ENCODE measurements around the gene FAM171A2. TPM values are rescaled to one million over a fixed set of nuclear protein-coding genes. Genes with fewer than 3 reads are reported as not detected.
"Not testable (repeated sequence)": the region's sequence is repeated elsewhere in the genome, so short reads cannot be mapped to it uniquely, and the experiment has no call there.

Gene FAM171A2
- polyA plus RNA-seq, 3 donors = 23.9 to 45.2 (median 36.9) TPM

DNA sequence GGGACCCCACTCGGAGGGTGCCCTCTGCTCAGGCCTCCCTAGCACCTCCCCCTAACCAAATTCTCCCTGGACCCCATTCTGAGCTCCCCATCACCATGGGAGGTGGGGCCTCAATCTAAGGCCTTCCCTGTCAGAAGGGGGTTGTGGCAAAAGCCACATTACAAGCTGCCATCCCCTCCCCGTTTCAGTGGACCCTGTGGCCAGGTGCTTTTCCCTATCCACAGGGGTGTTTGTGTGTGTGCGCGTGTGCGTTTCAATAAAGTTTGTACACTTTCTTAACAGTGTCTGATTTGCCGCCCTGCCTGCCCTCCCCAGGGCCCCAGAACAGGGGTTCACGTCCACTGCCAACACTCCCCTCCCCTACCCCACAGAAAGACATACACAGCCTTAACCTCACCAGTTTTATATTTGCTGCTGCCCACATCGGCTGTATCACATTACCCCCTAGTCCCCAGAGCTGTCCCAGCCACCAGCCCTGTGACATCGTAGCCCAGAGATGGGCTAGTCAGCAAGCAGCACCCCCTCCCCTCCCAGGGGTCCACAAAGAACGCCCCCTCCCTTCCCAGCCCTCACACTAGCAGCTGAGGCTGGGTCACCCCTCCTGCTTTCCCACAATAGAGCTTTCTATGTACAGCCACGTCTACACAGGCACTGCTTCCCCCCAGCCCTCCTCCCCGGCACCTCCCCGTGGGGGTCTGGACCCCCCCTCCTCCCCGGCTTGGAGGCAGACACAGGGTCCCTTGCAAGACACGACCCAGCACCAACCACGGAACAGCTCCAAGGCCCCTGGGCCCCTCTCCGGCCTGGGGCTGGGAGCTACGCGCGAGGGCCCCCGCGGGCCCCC is 10.6 kb downstream of the FAM171A2 start:
- no peak for DNase-seq (ENCODE audit: extremely low read depth in 1 of 11, low read depth in 9 of 11, low spot score in 4 of 11)

DNA sequence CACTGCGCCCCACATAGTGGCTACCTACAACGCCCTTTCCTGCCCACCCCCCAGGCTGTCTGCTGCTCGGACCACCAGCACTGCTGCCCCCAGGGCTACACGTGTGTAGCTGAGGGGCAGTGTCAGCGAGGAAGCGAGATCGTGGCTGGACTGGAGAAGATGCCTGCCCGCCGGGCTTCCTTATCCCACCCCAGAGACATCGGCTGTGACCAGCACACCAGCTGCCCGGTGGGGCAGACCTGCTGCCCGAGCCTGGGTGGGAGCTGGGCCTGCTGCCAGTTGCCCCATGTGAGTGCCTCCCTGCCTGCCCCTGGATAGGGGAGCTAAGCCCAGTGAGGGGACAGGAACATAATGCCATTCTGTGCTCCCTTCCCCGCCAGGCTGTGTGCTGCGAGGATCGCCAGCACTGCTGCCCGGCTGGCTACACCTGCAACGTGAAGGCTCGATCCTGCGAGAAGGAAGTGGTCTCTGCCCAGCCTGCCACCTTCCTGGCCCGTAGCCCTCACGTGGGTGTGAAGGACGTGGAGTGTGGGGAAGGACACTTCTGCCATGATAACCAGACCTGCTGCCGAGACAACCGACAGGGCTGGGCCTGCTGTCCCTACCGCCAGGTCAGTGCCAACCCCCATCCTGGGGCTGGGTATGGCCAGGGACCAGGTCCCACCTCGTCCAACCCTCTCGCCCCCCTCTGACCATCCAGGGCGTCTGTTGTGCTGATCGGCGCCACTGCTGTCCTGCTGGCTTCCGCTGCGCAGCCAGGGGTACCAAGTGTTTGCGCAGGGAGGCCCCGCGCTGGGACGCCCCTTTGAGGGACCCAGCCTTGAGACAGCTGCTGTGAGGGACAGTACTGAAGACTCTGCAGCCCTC is 11.5 kb downstream of the FAM171A2 start:
- no peak for DNase-seq (ENCODE audit: extremely low read depth in 1 of 11, low read depth in 9 of 11, low spot score in 4 of 11)

DNA sequence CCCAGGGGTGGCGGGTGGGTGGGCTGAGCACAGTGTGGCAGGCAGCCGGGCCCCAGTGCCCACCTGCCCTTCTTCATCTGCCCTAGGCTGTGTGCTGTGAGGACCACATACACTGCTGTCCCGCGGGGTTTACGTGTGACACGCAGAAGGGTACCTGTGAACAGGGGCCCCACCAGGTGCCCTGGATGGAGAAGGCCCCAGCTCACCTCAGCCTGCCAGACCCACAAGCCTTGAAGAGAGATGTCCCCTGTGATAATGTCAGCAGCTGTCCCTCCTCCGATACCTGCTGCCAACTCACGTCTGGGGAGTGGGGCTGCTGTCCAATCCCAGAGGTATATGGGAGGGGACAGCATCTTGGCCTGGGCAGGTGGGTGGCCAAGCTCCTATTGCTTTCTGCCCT is 12.2 kb downstream of the FAM171A2 start:
- no peak for DNase-seq (ENCODE audit: extremely low read depth in 1 of 11, low read depth in 9 of 11, low spot score in 4 of 11)

DNA sequence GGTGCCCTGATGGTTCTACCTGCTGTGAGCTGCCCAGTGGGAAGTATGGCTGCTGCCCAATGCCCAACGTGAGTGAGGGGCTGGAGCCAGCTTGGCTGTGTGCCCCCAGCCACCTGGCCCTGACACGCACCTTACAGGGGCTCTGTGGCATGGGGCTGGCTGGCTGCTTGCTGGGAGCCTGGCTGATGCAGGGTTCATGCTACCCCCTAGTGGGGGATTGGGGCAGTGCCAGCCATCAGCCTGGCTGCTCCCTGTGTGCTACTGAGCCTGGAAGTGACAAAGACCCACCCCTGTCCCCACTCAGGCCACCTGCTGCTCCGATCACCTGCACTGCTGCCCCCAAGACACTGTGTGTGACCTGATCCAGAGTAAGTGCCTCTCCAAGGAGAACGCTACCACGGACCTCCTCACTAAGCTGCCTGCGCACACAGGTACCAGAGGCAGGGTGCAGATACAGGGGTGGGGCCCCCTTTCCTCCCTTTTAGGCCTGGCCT is 12.9 kb downstream of the FAM171A2 start:
- DNase-seq (ENCODE audit: extremely low read depth in 1 of 11, low read depth in 9 of 11, low spot score in 4 of 11) = no peak

DNA sequence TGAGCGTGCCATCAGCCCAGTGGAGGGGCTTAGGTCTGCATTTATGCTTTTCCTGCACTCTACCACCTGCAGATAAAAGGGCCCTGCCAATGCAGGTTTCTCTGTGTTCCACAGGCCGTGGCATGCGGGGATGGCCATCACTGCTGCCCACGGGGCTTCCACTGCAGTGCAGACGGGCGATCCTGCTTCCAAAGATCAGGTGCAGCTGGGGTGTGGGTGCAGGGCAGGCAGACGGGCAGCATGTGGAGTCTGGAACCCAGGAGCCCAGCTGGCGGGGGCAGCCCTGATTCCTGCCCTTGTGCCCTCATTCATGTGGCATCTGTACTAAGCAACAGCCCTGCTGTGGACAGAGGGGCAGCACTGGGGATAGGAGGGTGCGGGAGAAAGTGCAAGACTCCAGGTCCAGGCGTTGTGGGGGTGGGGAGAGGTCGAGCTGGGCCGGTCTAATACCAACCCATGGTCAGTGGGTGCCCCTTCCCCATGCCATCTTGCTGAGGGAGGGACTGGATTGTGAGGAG is 14.0 kb downstream of the FAM171A2 start:
- DNase-seq (ENCODE audit: extremely low read depth in 1 of 11, low read depth in 9 of 11, low spot score in 4 of 11) = no peak

DNA sequence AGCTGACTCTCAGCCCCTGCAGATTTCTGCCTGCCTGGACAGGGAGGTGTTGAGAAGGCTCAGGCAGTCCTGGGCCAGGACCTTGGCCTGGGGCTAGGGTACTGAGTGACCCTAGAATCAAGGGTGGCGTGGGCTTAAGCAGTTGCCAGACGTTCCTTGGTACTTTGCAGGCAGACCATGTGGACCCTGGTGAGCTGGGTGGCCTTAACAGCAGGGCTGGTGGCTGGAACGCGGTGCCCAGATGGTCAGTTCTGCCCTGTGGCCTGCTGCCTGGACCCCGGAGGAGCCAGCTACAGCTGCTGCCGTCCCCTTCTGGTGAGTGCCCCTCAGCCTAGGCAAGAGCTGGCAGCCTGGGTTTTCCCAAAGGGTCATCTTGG is 14.7 kb downstream of the FAM171A2 start:
- no peak for DNase-seq (ENCODE audit: extremely low read depth in 1 of 11, low read depth in 9 of 11, low spot score in 4 of 11)

DNA sequence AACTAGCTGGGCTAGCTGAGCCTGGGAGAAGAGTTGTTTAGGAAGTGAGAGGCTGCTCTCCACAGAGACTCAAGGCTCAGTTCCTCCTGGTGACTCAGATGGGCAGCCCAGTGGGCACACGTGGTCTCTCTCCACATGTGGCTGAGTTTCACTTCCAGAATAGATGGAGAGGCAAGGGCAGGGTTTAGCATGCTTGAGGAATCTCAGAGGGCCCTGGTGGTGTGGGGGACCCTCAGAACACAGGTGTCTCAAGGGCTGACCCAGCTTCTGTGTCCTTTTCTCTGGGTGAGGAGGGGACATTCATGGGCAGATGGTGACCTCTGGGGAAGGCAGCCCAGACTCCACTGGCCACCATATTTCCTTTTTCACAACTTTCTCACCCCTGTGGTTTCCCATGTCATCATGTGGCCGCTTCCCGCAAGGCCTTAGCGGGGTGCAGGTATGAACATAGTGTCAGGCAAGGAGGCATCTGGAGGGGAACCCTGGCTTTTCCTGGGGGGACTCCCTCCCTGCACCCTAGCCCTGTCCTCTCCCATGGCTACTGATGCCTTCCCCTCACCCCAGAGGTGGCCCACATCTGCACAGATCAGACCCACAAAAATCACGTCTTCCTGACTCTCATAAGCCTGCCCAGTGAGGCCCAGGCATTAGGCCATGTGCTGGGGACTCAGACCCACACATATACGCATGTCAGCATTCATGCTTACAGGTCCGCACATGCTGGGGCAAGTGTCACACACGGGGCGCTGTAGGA is 15.2 kb downstream of the FAM171A2 start:
- DNase-seq (ENCODE audit: extremely low read depth in 1 of 11, low read depth in 9 of 11, low spot score in 4 of 11) = no peak

DNA sequence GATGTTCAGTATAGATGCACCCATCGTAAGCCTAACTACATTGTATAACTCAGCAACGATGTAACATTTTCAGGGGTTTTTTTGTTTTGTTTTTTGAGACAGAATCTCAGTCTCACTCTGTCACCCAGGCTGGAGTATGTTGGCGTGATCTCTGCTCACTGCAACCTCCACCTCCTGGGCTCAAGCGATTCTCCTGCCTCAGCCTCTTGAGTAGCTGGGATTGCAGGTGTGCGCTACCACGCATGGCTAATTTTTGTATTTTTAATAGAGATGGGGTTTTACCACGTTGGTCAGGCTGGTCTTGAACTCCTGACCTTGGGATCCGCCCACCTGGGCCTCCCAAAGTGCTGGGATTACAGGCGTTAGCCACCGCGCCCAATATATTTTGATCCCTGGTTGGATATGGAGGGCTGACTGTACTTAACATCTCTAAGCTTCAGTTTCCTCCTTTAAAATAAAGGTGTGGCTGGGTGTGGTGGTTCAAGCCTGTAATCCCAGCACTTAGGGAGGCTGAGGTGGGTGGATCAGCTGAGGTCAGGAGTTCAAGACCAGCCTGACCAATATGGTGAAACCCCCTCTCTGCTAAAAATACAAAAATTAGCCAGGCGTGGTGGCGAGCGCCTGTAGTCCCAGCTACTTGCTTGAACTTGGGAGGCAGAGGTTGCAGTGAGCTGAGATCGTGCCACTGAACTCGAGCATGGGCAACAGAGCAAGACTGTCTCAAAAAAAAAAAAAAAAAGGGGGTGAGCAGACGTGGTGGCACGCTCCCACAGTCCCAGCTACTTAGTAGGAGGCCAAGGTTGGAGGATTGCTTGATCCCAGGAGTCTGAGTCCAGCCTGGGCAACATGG is 16.2 kb downstream of the FAM171A2 start:
- DNase-seq (ENCODE audit: extremely low read depth in 1 of 11, low read depth in 9 of 11, low spot score in 4 of 11) = not testable (repeated sequence)

DNA sequence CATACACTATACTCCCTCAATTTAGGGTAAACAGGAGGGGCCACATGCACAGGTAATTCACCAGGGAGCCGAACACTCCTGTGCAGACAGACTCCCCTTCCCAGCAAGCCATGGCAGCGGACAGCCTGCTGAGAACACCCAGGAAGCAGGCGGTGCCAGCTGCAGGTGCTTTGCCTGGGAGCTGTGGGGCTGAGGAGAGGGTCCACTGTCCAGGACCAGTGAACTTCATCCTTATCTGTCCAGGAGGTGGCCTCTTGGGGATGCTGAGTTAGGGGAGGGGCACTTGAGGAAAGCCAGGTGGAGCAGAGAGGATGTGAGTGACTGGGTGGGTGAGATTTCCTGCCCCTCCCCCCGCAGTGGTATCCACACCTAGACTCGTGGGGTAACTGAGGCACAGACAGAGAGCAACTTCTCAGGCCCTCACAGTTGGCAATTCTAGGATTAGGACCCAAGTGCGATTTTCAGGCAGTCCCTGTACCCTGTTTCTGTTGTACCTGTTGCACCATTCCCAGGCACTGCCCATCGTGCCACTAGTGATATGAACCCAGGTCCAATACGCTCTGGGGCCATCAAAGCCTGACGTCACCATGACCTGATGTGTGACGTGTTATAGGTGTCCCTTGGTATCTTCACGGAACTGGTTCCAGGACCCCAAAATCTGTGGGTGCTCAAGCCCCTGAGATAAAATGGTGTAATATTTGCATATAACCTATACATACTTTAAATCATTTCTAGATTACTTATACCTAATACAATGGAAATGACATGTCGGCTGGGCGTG is 17.4 kb downstream of the FAM171A2 start:
- no peak for DNase-seq (ENCODE audit: extremely low read depth in 1 of 11, low read depth in 9 of 11, low spot score in 4 of 11)

DNA sequence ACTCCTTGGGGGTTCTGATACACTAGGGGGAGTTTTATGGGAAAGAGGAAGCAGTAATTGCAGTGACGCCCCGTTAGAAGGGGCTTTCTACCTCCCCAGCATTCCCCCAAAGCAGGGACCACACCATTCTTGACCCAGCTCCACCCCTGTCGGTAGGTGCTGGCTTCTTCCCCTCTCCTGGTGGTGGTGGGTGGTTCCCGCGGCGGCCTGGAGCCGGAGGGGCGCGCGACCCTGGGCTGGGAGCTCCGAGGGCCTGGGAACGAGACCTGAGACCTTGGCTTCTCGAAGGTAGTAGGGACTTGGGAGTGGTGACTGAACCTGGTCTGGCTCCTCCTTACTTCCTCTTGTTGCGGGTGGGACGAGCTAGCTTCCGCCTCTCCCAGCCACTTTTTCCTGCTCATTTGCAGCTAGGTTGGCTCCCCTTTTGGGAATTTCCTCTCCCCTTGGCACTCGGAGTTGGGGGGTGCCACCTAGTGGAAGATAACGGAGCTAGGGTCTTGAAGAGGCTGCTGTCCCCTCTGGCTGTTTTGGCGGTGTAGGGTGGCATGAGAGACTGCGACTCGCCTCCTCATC is 18.1 kb downstream of the FAM171A2 start:
- peak in 1 of 11 donors; percentile 79 for DNase-seq (ENCODE audit: extremely low read depth in 1 of 11, low read depth in 9 of 11, low spot score in 4 of 11)

DNA sequence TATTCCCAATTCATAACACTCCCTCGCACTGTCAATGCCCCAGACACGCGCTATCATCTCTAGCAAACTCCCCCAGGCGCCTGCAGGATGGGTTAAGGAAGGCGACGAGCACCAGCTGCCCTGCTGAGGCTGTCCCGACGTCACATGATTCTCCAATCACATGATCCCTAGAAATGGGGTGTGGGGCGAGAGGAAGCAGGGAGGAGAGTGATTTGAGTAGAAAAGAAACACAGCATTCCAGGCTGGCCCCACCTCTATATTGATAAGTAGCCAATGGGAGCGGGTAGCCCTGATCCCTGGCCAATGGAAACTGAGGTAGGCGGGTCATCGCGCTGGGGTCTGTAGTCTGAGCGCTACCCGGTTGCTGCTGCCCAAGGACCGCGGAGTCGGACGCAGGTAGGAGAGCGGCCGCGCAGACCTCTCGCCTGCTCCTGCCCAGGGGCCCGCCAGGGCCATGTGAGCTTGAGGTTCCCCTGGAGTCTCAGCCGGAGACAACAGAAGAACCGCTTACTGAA is 18.7 kb downstream of the FAM171A2 start, which contains the start of gene GRN:
Gene GRN (plus strand): TSS at position 364 of the 515 bp plus-strand sequence. CDS start 3,863 bp downstream, outside the sequence.
- peak; percentile 97 to 100 (median 99) for DNase-seq (ENCODE audit: extremely low read depth in 1 of 11, low read depth in 9 of 11, low spot score in 4 of 11)

DNA sequence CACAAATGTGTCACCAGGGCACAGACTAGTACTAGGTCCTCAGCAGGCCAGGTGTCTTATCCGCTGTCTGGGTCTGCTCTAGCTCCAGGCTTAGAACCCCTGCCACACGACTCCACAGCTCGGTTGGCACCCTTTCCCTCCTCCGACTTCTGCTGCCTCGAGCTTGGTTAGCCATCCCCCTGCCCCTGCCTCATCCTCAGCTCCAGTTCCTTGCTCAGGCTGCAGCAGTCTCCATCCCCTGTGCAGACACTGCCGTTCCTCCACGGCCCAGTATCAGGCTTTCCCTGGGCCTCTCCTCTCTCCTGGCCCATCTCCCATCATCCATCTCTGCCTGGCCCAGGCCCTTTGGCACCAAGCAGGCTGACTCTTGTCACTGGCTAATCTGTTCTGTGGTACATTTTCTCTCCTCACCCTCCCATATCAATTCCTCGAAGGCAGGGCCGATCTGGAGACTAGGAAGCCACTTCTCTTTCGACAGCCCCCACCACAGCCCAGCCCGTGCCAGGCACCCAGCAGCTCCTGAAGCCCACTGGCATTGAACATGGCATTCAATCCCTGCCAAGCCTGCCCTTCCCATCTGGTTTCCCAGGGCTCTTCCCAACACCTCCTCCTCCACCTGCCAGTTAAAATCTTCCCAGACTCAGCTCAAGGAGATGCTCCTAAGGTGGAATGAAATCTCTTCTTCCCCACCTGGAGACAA is 20.0 kb downstream of the FAM171A2 start:
- DNase-seq (ENCODE audit: extremely low read depth in 1 of 11, low read depth in 9 of 11, low spot score in 4 of 11) = no peak

DNA sequence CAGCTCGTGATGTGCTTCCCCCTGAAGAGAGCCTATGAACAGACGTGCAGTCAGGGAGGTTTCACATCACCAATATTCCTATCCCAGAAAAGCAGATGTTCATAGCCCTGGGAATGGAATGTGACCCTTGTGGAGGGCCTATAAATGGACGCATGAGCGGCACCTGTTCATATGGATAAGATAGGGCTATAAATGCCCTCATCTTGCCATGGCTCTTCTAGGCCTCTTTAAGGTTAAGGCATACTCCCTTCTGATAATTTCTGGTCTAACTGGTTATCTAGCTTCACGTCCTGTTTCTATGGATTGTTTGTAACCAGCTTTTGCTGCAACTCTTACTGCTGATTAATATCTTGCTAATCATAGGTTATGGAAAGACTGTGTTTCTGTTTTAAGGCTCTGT is 23.1 kb downstream of the FAM171A2 start:
- not testable (repeated sequence) for DNase-seq (ENCODE audit: extremely low read depth in 1 of 11, low read depth in 9 of 11, low spot score in 4 of 11)

DNA sequence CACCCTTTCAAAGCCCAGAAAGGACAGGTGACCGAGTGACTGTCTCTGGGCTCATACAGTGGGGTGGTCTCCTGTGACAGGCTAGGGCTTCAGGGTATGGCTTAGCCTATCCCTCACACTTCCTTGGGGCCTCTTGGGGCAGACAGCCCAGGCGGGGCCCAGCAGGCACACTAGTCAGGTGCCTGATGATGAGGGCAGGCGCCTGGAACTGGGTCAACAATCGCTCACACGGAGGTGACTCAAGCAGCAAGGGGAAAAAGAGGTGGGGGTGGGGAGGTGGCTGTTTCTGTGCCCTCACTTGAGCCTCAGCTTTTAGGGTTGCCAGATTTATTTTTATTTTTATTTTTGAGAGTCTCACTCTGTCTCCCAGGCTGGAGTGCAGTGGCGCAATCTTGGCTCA is 25.0 kb downstream of the FAM171A2 start:
- no peak for DNase-seq (ENCODE audit: extremely low read depth in 1 of 11, low read depth in 9 of 11, low spot score in 4 of 11)

DNA sequence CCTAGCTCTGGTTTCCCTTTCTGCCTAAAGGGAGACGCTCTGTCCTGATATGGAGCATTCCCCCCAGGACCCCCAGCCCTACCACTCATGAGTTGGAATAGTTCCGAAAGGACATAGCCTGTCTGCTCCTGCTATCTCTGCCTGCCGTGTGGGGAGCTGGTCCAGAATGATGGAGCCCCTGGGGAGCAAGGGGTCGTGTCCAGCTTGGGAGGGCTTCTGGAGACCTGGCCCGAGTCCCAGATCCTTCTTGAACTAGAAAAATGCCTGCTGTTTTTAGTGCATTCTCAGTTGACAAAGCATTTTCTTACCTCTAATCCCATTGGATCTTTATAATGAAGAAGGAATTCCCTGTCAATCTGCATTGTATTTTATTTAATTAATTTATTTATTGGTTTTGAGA is 27.7 kb downstream of the FAM171A2 start:
- no peak for DNase-seq (ENCODE audit: extremely low read depth in 1 of 11, low read depth in 9 of 11, low spot score in 4 of 11)

DNA sequence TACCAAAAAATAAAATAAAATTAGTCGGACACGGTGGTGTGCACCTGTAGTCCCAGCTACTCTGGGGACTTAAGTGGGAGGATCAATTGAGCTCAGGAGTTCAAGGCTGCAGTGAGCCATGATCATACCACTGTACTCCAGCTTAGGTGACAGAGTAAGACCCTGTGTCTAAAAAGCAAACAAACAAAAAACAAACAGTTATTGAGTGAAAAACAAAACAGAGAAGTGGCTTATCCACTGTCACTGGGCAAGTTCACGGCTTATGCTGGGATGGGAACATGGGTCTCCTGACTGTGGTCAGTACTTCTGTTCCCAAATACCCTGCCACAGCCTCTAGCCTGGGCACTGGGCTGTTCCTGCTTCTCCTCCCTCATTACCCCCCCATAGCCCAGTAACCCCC is 28.1 kb downstream of the FAM171A2 start:
- DNase-seq (ENCODE audit: extremely low read depth in 1 of 11, low read depth in 9 of 11, low spot score in 4 of 11) = no peak

Data from renal cortex interstitium (tissue), 11 donors.